Testis (tissue), 3 donors: ENCODE measurements around the gene NUBP2. TPM values are rescaled to one million over a fixed set of nuclear protein-coding genes. Genes with fewer than 3 reads are reported as not detected.

Experiments
- DNase-seq: peaks from one replicate; pipeline ENCODE4 v3.0.0-alpha.2; 2019
- H3K27ac ChIP-seq, 2 donors: fragments of 200-600 bp; sonication (generic); one replicate each; pipeline ENCODE4 v1.5.1; 2019
- H3K27me3 ChIP-seq: fragments of 200-600 bp; sonication (generic); one replicate; pipeline ENCODE4 v1.5.1; 2019
- H3K36me3 ChIP-seq: fragments of 200-600 bp; sonication (generic); one replicate; pipeline ENCODE4 v1.5.1; 2017; ENCODE audit warnings: low read depth; ENCODE audit errors: missing control alignments
- H3K4me1 ChIP-seq: fragments of 200-600 bp; sonication (generic); one replicate; pipeline ENCODE4 v1.5.1; 2019
- H3K4me3 ChIP-seq, 2 donors: fragments of 200-600 bp; sonication (generic); one replicate each; pipeline ENCODE4 v1.5.1; 2017 to 2019
- H3K9me3 ChIP-seq: fragments of 200-600 bp; sonication (generic); one replicate; pipeline ENCODE4 v1.5.1; 2017
- POLR2A ChIP-seq: fragments of 450-650 bp; IDR thresholded peaks from one replicate; pipeline ENCODE4 v1.6.1; 2017; ENCODE audit warnings: antibody characterized with exemption, mild to moderate bottlenecking, moderate library complexity
- WGBS, 2 donors: methylation state at CpG; one replicate each; pipeline ENCODE4 v1.1.5; 2018; 5-methylcytosine and 5-hydroxymethylcytosine counted together
- intact Hi-C: fragments of 100-400 bp; cut with DNase I; formaldehyde crosslinking; loops from one replicate; pipeline ENCODE4 v1.15.1; 2023; ENCODE audit warnings: low total_unique reads
- polyA plus RNA-seq: library from polyadenylated mRNA; stranded (reverse); fragments of 350-450 nt; fragmentation: Illumina TruSeq; extraction: RNeasy Lipid Tissue Mini Kit (QIAGEN cat#74804); gene quantifications from one replicate; pipeline ENCODE4 v1.2.3, GENCODE V29; 2014; ENCODE audit warnings: low read depth, low replicate concordance; ENCODE audit not compliant: insufficient read depth
- total RNA-seq, 2 donors: library from RNA; depleted of rRNA; stranded (reverse); fragments of >200 nt; gene quantifications; one replicate each; pipeline ENCODE4 v1.2.3, GENCODE V29; 2016
- TF ChIP-seq, protein P1 (sequence below), 3 experiments: fragments of 450-650 bp in 2 of 3; fragments of 200-600 bp in 1 of 3; sonication (generic) in 1 of 3; IDR thresholded peaks; one replicate each; pipeline ENCODE4 v1.5.1; 2016 to 2019; ENCODE audit warnings: antibody characterized with exemption in 3 of 3, mild to moderate bottlenecking in 2 of 3, moderate library complexity in 1 of 3

Gene NUBP2
- total and polyA plus RNA-seq, 3 donors from 2014 or later: 49.8 to 90.8 (median 81.5) TPM

DNA sequence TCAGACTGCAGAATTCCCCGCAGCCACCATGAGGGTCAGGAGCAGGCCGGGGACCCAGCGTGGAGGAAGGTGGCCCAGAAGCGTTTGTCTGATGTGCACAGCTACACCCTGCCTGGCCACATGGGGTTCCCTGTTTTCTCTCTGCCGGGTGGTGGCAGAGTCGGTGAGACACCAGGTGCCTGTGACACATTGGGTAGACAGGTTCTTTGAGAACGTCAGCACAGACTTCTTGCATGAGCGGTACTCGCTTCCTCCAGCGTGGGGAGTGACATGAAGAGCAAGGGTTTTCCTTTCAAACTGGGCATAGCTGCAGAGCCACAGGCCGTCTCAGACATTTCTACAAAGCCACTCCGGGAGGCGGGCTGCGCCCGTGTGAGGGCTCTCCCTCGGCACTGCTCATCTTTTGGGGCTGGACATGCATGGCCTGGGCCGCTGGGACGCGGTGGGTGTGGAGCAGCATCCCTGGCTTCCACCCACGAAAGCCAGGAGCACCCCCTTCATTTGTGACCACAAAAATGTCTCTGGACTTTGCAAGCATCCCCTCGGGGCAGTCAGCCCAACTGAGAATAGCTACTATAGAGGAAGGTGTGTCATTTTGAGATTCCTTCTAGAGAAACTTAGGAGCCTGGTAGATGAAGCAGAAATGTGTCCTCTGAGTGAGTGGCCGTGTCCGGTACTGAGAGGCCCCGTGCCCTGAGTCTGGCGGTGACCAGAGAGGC, 37.4 kb upstream of the NUBP2 start:
- 92 to 94% methylated on average over 20 to 25 of the region's 25 CpGs for WGBS, 2 donors

GRCh38 chr16:1745900-1746692, 36.7 kb upstream of the NUBP2 start:
- intact Hi-C loops: no loop called here
- Histone ChIP-seq H3K36me3 (no peaks in the 10 kb centered on the region), H3K9me3 (no peaks in the 10 kb centered on the region), H3K27ac (no peak overlapping the region), H3K27me3 (no peaks in the 10 kb centered on the region), H3K4me3 (no peak overlapping the region), H3K4me1 (no peaks in the 10 kb centered on the region)
- DNase-seq: no peak
- TF ChIP-seq, protein P1, sequence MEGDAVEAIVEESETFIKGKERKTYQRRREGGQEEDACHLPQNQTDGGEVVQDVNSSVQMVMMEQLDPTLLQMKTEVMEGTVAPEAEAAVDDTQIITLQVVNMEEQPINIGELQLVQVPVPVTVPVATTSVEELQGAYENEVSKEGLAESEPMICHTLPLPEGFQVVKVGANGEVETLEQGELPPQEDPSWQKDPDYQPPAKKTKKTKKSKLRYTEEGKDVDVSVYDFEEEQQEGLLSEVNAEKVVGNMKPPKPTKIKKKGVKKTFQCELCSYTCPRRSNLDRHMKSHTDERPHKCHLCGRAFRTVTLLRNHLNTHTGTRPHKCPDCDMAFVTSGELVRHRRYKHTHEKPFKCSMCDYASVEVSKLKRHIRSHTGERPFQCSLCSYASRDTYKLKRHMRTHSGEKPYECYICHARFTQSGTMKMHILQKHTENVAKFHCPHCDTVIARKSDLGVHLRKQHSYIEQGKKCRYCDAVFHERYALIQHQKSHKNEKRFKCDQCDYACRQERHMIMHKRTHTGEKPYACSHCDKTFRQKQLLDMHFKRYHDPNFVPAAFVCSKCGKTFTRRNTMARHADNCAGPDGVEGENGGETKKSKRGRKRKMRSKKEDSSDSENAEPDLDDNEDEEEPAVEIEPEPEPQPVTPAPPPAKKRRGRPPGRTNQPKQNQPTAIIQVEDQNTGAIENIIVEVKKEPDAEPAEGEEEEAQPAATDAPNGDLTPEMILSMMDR (IDR thresholded peaks at IDR 0.05): no peak
- TF ChIP-seq POLR2A: no peak
- 93% methylated on average over 28 to 29 of the region's 29 CpGs for WGBS, 2 donors

More for the DNA sequence above, 37.4 kb upstream of the NUBP2 start:
- Histone ChIP-seq H3K4me3 (no peak overlapping the region), H3K4me1 (no peaks in the 10 kb centered on the region), H3K27ac (no peak overlapping the region), H3K27me3 (no peaks in the 10 kb centered on the region), H3K9me3 (no peaks in the 10 kb centered on the region), H3K36me3 (no peaks in the 10 kb centered on the region)
- no peak for TF ChIP-seq POLR2A
- TF ChIP-seq, protein P1 (IDR thresholded peaks at IDR 0.05): no peak
- DNase-seq: no peak
- intact Hi-C loops: no loop called here

GRCh38 chr16:1746693-1747195, 36.0 kb upstream of the NUBP2 start:
- H3K4me1 ChIP-seq: no peaks in the 10 kb centered on the region
- intact Hi-C loops: no loop called here
- no peaks in the 10 kb centered on the region for H3K9me3 ChIP-seq
- no peak for TF ChIP-seq POLR2A
- TF ChIP-seq, protein P1 (IDR thresholded peaks at IDR 0.05): no peak
- WGBS, 2 donors: 92 to 96% methylated on average over 25 to 30 of the region's 31 CpGs
- H3K4me3 ChIP-seq: no peak overlapping the region
- H3K27me3 ChIP-seq: no peaks in the 10 kb centered on the region
- no peaks in the 10 kb centered on the region for H3K36me3 ChIP-seq
- DNase-seq: no peak
- H3K27ac ChIP-seq: no peak overlapping the region

DNA sequence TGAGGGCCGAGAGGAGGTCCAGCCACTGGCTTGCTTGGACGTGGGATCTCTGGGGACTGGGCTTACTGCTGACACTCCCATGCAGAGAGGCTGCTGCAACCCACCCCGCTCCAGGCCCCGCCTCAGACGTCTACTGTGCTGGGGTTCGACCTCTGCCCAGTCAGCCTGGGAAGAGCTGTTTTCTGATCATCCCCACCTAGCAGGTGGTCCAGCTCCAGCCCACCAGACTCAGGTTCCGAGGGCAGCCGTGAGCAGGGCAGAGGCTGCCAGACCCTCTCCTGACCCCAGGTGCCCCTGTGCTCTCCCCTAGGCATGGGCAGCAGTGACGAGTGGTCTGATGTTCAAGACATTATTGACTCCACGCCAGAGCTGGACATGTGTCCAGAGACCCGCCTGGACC, 34.8 kb upstream of the NUBP2 start:
- TF ChIP-seq POLR2A: no peak
- TF ChIP-seq, protein P1 (IDR thresholded peaks at IDR 0.05): no peak
- intact Hi-C loops: no loop called here
- no peaks in the 10 kb centered on the region for H3K9me3 ChIP-seq
- no peaks in the 10 kb centered on the region for H3K4me1 ChIP-seq
- no peak overlapping the region for H3K27ac ChIP-seq
- H3K36me3 ChIP-seq: no peaks in the 10 kb centered on the region
- no peak overlapping the region for H3K4me3 ChIP-seq
- H3K27me3 ChIP-seq: no peaks in the 10 kb centered on the region
- WGBS, 2 donors: 87 to 88% methylated on average over 7 to 11 of the region's 11 CpGs
- DNase-seq: no peak
